Osteocyte (in vitro differentiated cells): Measurements from ENCODE around the gene MAPRE2. TPM values are rescaled to one million over a fixed set of nuclear protein-coding genes. Genes with fewer than 3 reads are reported as not detected.

Experiments used
- DNase-seq: peaks from one replicate; pipeline ENCODE4 v3.0.0; 2021; ENCODE audit warnings: mixed read lengths; ENCODE audit not compliant: unreplicated experiment; ENCODE audit errors: extremely low spot score
- H3K27ac Mint-ChIP-seq: one replicate; pipeline ENCODE4 v1.8.0; 2021; ENCODE audit warnings: mild to moderate bottlenecking, mixed read lengths; ENCODE audit not compliant: unreplicated experiment
- H3K27me3 Mint-ChIP-seq: one replicate; pipeline ENCODE4 v1.8.0; 2021; ENCODE audit warnings: mixed read lengths; ENCODE audit not compliant: unreplicated experiment
- H3K36me3 Mint-ChIP-seq: one replicate; pipeline ENCODE4 v1.8.0; 2021; ENCODE audit warnings: mixed read lengths; ENCODE audit not compliant: unreplicated experiment
- H3K4me1 Mint-ChIP-seq: one replicate; pipeline ENCODE4 v1.8.0; 2021; ENCODE audit warnings: mixed read lengths; ENCODE audit not compliant: unreplicated experiment
- H3K4me3 Mint-ChIP-seq: one replicate; pipeline ENCODE4 v1.8.0; 2021; ENCODE audit warnings: mild to moderate bottlenecking, moderate library complexity, mixed read lengths; ENCODE audit not compliant: unreplicated experiment
- H3K9me3 Mint-ChIP-seq: one replicate; pipeline ENCODE4 v1.8.0; 2021; ENCODE audit warnings: mixed read lengths; ENCODE audit not compliant: unreplicated experiment
- CTCF ChIP-seq: fragments of 200-600 bp; sonication (generic); IDR thresholded peaks from 2 replicates; pipeline ENCODE4 v1.5.0; 2021; ENCODE audit warnings: antibody characterized with exemption, mild to moderate bottlenecking, moderate library complexity
- total RNA-seq: library from RNA; stranded (reverse); gene quantifications from 2 replicates; pipeline ENCODE4 v1.2.1, GENCODE V29; 2021

MAPRE2 gene
- total RNA-seq, 1 donor from 2014 or later, result 50.0 TPM

- Mint-ChIP-seq H3K27me3 (no peaks in the 10 kb centered on the region), H3K36me3 (peaks cover 3% of the 10 kb centered on the region), H3K27ac (peak overlapping the region; percentile 87), H3K4me1 (peaks cover 78% of the 10 kb centered on the region), H3K9me3 (no peaks in the 10 kb centered on the region), H3K4me3 (no peak overlapping the region)
- TF ChIP-seq CTCF, result no peak
- DNase-seq, result no peak
Measured at GRCh38 chr18:35045806-35046205, 4.6 kb downstream of the MAPRE2 start.

- TF ChIP-seq CTCF, result no peak
- Mint-ChIP-seq H3K9me3 (no peaks in the 10 kb centered on the region), H3K27ac (peak overlapping the region; percentile 47), H3K4me1 (peaks cover 80% of the 10 kb centered on the region), H3K4me3 (no peak overlapping the region), H3K27me3 (no peaks in the 10 kb centered on the region), H3K36me3 (peaks cover 3% of the 10 kb centered on the region)
- no peak for DNase-seq
Measured at GRCh38 chr18:35047697-35048292, 6.6 kb downstream of the MAPRE2 start.

DNA sequence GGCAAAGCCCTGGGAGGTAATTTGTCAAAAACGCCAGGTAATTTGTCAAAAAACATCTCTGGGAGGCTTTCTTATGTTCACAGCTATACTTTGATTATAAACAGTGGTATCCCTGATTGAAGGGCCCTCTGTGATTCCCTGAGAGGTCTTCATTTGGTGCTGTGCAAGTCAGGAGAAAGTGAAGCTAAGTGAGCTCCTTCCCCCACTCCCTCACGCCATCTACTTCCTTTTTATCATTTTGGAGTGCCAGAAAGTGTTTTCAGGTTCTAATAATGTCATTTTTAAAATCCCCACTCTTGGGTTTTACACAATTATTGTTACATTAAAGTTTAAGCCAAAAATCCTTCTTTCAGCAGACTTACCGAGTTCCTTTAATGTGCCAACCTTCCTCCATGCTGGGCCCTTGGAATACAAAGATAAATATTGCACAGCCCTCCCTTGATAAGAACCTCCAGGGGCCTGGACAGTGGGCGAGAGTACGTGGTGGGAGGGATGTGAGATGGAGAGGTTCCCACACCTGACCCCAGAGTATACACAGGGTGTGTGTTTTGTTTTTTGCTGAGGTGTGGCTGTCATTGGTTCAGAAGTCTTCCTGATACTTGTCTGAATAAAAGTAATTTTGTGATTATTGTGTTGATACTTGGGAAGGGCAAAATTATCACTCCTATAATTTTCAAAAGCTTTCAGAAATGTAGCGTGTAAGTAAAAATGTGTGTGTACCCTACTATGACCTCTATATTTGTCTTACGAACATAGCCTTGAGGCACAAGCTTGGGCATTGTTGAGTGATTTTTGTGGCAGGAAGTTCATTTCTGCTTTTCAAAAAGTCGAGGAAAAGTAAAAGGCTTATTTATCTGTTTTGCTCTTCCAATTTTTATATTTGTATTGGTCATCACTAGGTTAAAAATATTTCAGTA lies 8.2 kb downstream of the MAPRE2 start:
- Mint-ChIP-seq H3K27ac (peak overlapping the region; percentile 95), H3K9me3 (no peaks in the 10 kb centered on the region), H3K36me3 (peaks cover 3% of the 10 kb centered on the region), H3K4me1 (peaks cover 65% of the 10 kb centered on the region), H3K27me3 (no peaks in the 10 kb centered on the region), H3K4me3 (peak overlapping the region; percentile 65)
- no peak for TF ChIP-seq CTCF
- DNase-seq, result no peak

DNA sequence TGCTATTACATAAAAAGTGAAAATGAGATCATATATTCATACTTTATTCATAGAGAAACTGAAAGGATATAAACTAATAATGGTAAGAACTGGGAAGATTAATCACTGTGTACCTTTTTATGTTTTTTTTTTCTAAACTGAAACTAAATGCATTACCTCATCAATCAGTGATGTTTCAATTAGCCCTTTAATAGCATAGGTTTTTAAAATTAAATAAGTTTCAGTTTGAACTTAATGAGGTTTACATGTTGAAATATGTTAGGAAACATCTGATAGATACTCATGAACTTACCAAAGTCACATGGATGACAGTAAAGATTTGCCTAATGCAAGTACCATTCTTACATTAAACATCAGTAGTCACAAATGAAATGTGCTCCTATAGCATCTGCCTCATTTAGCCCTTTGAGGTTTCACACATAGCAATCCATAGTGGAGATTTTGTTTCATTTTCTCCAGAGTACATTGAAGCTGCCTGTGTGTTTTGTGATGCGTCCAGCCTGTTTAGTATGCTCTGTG lies 8.9 kb downstream of the MAPRE2 start:
- peak overlapping the region; percentile 95 for H3K27ac Mint-ChIP-seq
- DNase-seq, result no peak
- peaks cover 57% of the 10 kb centered on the region for H3K4me1 Mint-ChIP-seq
- H3K36me3 Mint-ChIP-seq, result peaks cover 3% of the 10 kb centered on the region
- H3K4me3 Mint-ChIP-seq, result peak overlapping the region; percentile 65
- H3K9me3 Mint-ChIP-seq, result no peaks in the 10 kb centered on the region
- no peak for TF ChIP-seq CTCF
- no peaks in the 10 kb centered on the region for H3K27me3 Mint-ChIP-seq

DNA sequence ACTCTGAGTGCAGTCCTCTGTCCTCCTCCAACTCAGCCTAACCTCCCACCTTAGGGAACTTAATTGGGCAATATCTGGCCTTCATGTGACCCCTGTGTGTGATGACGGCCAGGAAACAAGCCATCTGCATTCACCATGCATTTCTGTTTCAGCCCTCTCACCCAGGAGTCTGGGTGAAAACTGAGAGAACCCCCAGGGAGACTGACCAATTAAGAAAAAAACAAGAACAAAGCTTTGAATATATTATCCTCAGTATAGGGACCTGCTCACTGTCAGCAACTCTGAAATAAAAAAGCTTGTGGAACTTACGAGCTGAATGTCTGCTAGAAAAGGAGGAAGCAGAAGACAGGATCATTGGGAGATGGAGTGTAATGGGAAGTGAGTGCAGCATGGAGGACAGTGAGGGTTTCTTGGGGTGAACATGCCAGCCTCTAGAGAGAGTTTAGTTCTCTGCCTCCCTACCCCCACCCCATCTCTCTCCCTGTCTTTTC lies 9.5 kb downstream of the MAPRE2 start:
- Mint-ChIP-seq H3K4me3 (peak overlapping the region; percentile 65), H3K27me3 (no peaks in the 10 kb centered on the region), H3K36me3 (peaks cover 6% of the 10 kb centered on the region), H3K9me3 (no peaks in the 10 kb centered on the region), H3K27ac (peak overlapping the region; percentile 95), H3K4me1 (peaks cover 51% of the 10 kb centered on the region)
- DNase-seq, result no peak
- TF ChIP-seq CTCF, result no peak
